HG03095 (cell line): Measurements from ENCODE around the gene HRH3.

Experiments used
- ATAC-seq: cut with Tn5 transposase; IDR thresholded peaks from one replicate; pipeline ENCODE4 v1.9.1; 2021; ENCODE audit warnings: moderate library complexity; ENCODE audit not compliant: unreplicated experiment

Gene HRH3

DNA sequence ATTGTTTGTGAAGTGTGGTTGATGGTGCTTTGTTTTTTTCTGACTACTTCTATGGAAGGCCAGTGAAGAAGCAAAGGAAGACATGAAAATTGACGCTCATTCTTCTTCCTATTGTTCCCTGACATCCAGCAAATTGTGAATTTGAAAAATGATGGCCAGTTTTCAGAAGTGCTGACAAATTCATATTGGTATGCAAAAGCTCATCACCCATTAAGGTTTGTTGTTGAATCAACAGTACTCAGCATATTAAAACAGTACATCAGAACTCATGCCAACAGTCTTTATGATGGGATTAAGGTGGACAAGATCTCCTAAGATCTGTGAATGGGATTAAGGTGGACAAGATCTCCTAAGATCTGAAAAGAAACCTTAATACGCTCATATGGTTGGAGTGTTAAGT is 38.3 kb downstream of the HRH3 start:
- ATAC-seq, result no peak

DNA sequence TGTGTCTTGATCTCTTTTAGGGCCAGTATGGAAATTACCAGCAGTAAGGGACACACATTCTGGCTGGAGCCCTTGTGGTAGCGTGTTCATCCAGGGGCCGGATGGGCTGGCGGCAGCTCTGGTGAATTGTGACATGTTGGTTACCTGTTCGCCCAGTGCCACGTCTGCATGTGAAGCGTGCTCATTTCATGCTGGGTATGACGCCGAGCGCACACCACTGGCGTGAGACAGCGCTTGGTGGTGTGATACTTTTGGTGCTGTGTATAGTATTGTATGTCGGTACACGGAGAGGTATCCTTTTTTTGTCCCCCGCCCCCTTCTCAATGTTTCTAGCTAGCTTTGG is 40.9 kb downstream of the HRH3 start:
- no peak for ATAC-seq

DNA sequence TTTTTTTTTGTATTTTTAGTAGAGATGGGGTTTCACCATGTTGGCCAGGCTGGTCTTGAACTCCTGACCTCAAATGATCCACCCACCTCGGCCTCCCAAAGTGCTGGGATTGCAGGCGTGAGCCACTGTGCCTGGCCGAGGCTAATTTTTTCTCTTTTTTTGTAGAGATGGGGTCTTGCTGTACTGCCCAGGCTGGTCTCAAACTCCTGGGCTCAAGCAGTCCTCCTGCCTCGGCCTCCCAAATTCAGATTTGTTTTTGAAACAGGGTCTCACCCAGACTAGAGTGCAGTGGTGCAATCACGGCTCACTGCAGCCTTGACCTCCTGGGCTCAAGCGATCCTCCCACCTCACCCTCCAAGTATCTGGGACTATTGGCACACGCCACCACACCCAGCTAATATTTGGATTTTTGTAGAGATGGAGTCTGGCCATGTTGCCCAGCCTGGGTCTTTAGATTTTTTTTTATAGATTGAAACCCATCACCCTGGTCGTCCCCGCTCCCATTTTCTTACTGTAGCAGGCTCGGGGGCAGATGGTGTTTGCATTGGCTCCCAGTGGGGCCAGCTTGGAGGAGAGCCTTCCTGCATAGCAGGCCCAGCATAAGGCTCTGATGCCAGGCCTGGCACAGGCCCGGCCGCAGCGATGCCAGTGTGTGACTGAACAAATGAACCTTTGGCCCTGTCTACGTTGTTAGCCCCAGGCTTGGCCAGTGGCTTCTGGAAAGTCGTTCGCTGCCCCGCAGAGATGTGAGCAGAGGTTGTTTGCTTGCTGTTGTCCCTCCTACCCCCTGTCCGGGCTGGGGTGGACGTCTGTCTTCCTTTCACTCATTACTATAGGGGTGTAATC is 41.5 kb downstream of the HRH3 start:
- ATAC-seq, result no peak

DNA sequence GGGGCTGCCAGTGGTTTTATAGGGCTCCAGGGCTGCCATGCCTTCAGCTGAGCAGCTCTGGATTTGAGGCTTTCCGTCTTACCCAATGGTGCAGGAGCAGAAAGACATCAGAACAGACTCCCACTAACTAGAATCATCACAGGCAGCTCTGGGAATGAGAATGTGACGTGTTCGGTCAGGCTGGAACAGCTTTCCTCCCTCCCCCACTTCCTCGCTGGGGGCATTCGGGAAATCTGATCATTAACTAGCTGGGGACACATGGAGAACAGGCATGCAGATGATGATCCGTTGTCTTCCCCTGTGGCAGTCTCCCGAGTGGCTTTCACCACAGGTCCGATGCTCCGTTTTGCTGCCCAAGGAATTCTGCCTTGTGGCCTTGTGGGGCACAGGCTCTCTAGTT is 42.8 kb downstream of the HRH3 start:
- ATAC-seq, result no peak

DNA sequence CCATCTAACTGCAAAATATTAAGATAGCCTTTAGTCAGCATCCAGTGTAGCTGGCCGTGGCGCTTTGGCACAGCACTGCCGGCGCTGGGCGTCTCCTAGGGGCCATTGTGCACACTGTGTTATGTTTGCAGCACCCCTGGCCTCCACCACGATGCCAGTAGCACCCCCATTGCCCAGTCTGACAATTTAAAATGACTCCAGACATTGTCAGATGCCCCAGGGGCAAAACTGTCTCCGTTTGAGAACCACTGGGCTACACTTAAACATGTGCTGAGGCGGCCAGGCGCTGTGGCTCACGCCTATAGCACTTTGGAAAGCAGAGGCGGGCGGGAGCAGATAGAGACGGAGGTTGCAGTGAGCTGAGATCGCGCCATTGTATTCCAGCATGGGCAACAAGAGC is 43.2 kb downstream of the HRH3 start:
- no peak for ATAC-seq

DNA sequence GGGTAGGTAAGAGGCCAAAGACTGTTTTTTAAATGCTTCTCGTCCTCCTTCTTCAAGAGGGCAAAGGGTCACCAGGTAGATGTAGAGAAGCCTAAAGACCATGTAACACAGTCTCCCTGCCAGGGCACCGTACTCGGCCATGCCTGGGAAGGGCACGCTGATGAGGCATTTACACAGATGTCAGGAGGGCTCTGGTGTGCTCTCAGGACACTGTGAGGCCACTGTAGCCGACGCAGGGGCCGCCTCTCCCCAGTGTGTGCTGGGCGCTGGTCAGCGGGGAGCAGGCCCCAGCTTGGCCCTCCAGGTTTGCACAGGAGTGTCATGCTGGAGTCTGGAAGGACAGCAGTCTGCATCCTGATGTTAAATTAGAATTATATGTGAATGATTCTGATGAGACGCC is 44.4 kb downstream of the HRH3 start:
- no peak for ATAC-seq

DNA sequence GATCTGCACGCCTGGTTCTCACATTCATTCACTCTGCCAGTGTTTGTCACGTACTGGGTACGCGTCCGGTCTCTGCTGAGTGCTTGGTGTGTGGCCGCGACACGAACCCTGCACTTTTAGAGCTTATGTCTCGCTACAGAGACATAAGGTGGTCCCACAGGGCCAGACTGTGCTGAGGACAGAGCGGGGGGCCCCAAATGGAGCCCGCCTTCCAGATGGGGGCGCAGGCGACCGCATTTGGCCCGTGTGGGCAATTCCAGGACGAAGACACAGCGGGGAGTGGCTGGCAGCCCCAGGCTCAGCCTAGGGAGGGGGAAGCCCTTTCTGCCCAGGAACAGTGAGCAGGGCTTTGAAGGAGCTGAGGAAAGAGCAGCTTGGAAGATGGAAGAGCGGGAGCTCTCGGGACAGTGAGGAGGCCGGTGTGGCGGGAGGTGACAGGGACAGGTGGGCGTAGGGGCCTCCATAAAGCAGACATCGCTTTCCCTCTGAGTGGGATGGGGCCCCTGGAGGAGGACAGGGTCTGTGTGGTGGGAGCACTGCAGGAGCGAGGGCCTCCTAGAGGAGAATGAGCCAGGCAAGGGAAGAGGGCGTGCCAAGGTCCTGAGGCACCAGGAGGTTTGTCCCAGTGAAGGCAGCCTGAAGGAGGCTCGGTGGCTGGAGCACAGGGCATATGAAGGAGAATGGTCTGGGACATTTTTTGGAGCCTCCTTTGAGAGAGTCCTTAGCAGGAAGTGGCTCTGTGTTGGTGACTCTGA is 45.0 kb downstream of the HRH3 start:
- no peak for ATAC-seq

DNA sequence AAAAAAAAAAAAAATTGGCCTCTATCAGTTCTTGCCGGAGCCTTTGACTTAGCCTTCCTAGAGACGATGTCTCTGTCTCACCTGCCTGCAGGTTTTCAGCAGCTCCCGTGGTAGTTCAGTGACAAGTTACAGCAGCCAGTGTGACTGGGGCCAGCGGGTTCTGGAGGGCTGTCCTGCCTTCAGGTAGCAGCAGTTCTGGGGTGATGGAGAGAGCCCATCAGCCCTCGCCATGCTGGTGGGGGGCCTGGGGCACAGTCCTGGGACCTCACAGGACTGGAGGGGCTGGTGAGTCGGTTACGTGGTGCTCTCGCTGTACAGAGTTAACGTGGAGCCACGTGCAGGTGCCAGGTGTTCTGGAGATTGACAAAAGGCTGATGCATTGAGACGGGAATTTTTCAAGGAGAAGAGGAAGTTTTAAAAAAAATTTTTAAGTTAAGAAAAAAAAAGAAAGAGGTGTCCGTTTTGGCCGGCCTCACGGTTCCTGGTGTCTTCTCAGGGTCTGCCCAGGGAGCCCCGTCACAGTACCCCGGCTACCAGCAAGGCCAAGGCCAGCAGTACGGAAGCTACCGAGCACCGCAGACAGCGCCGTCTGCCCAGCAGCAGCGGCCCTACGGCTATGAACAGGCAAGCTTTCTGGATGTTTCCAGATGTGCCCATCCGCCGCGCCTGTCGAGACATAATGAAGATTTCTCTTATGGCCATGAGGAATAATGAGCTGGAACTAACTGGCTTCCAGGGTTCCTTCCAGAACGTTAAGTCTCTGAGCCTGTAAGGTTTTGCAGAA is 45.9 kb downstream of the HRH3 start:
- no peak for ATAC-seq

DNA sequence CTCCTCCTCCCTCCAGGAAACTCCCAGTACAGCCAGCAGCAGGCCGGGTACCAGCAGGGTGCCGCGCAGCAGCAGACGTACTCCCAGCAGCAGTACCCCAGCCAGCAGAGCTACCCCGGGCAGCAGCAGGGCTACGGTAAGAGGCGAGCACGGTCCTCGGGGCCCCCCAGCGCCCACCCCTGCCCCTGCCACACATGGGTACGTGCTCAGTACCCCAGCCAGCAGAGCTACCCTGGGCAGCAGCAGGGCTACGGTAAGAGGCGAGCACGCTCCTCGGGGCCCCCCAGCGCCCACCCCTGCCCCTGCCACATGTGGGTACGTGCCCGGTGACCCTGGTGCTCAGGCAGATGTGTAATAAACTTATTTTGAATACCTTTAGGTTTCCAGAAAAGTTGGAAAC is 47.4 kb downstream of the HRH3 start:
- no peak for ATAC-seq

DNA sequence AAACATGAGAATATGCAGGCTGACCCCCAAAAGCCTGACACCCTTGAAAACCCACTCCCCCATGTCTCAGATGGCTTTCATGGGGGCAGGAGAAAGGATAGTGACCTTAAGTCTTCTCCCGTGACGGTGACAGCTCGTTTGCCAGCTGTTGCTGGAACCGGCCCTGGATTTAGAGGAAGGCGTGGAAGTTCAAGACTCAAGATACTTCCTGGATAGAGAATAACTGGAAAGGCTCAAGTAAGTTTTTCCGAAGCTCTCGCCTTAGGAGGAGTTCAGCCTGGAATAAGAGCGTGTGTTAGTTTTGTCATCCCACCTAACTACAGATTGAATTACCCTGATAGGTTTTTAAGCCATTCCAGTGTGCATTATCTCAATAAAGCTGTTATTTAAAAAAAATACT is 48.8 kb downstream of the HRH3 start:
- ATAC-seq, result no peak

DNA sequence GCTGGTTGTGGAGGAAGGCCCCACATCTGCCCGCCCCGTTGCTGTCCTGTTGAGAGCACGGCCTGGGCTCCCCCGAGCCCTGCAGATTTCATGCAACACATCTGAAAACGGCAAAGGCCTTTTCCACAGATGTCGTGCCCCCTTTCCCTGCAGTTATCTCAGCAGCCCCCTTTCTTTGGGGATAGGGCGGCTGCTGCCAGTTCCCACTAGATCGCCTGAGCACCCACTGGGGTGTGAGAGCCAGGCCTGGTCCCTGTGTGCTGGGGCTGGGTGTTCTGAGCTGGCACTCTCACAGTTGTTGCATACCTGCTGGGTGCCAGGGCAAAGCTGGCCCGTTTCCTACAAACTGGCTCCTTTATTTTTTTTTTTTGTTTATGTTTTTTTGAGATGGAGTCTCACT is 49.5 kb downstream of the HRH3 start:
- ATAC-seq, result no peak

DNA sequence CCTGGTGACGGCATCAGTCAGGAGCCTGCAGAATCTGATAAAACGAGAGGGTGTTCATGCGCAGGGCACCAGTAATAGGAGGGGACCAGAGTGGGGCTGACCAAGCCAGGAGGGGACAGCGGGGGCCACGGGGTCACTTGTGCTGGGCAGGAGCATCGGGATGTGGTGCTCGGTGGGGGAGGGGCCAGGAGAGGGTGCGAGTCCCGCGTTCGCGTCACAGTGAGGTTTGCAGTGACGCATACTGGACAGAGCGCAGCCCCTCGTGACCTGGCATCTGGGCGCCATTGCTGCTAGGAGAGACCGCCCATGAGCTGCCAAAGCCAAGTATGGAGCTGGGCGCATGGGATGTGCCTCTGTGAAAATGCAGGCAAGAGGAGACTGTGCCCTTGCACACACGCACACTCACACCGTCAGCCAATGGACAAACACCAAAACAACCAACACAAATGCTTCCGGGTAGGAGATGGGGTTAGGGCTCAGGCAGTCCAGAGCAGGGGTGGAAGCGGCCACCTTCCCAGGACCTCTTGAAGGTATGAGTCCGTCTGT is 51.1 kb downstream of the HRH3 start:
- ATAC-seq, result no peak

DNA sequence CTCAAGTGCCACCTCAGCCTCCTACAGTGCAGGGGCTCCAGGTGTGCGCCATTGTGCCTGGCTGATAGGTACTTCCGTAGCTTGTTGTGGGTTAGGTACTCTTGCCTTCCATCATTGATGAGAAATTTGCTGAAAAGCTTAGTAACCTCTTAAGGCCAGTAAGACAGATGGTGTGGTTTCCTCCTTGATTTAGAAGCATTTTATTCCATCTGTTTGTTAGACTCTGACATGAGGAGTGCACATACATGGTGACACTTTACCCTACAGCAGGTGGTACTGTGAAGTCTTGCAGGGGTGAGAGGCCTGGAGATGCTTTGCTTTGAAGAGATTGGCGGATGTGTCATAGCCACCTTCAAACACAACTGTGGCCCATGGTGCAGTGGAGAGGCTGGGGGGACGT is 52.0 kb downstream of the HRH3 start:
- ATAC-seq, result no peak

DNA sequence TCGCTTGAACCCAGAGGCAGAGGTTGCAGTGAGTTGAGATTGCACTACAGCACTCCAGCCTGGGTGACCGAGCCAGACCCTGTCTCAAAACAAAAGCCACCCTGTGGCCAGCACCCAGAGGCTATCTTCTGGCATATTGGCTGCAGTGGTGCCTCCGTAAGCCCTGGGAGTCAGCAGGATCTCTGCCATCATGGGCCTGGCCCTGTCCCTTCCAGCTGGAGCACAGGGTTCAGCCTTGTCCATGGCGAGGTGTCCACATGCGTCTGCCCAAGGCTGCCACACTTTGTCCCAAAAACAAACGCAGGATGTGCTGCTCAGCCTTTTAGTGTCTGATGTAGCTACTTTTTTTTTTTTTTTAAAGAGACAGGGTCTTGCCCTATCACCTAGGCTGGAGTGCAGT is 52.6 kb downstream of the HRH3 start:
- ATAC-seq, result no peak

DNA sequence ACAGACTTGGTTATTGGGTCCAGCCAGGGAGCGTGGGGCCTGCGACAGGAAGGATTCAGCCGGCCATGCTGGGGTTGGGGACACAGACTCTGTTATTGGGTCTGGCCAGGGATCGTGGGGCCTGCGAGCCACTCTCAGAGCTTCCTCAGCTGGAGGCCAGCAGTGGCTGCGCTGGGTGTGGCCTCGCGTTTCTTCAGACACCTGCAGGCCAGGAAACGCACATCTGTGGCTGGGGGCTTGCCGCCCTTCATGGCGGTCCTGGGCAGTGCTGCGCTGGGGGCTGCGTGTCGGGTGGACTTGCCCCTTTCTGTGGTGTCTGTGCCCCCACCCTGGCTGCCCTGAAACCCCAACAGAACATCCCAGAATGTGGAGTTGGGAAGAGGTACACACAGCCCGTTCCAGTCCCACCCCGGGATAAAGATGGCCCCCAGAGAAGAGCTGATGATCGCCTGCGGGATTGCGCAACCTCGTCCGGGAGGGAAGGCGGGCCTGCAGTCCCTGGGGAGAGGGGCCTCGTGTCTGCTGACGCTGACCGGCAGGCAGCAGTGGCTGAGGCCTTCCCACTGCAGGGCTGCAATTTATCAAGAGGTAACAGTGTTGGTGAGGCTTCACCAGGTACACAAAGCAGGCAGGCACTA is 54.2 kb downstream of the HRH3 start:
- ATAC-seq, result no peak
